Ovary (tissue), 9 donors: ENCODE measurements around the gene JAM3. TPM values are rescaled to one million over a fixed set of nuclear protein-coding genes. Genes with fewer than 3 reads are reported as not detected.
"Not testable (repeated sequence)": the region's sequence is repeated elsewhere in the genome, so short reads cannot be mapped to it uniquely, and the experiment has no call there.

Experiments used
- DNase-seq, 5 donors: peaks; one replicate each; pipeline ENCODE4 v3.0.0-alpha.2; 2019 to 2020
- H3K27ac ChIP-seq, 2 donors: fragments of 200-600 bp; one replicate each; pipeline versions ENCODE4 v1.5.1 to v1.8.0; 2019 to 2022
- H3K27me3 ChIP-seq: fragments of 200-600 bp; one replicate; pipeline ENCODE4 v1.8.0; 2022
- H3K36me3 ChIP-seq: fragments of 200-600 bp; sonication (generic); one replicate; pipeline ENCODE4 v1.5.1; 2019
- H3K4me1 ChIP-seq: one replicate; pipeline ENCODE4 v1.8.1; 2013; ENCODE audit warnings: mild to moderate bottlenecking, moderate library complexity; ENCODE audit not compliant: insufficient read depth
- H3K4me3 ChIP-seq: fragments of 200-600 bp; sonication (generic); one replicate; pipeline ENCODE4 v1.5.1; 2017
- H3K9me3 ChIP-seq, 2 donors: fragments of 200-600 bp in 1 of 2; sonication (generic) in 1 of 2; one replicate each; pipeline versions ENCODE4 v1.5.1 to v1.8.1; 2013 to 2019; ENCODE audit warnings: mild to moderate bottlenecking in 1 of 2, moderate library complexity in 1 of 2
- EP300 ChIP-seq: sonication (generic); formaldehyde crosslinking; IDR thresholded peaks from one replicate; pipeline ENCODE4 v1.6.1; 2017; ENCODE audit warnings: antibody characterized with exemption
- POLR2A ChIP-seq: fragments of 450-650 bp; IDR thresholded peaks from one replicate; pipeline ENCODE4 v1.6.1; 2017; ENCODE audit warnings: antibody characterized with exemption, mild to moderate bottlenecking, moderate library complexity
- WGBS, 3 donors: extraction: QIAGEN DNeasy Blood & Tissue Kit in 1 of 3; methylation state at CpG; one replicate each; pipeline versions ENCODE4 v1.1.5 to v1.1.7; 2013 to 2017; 5-methylcytosine and 5-hydroxymethylcytosine counted together
- intact Hi-C, 4 donors: fragments of 100-400 bp; cut with DNase I; formaldehyde crosslinking; loops; one replicate each; pipeline versions ENCODE4 v1.11.0 to v1.15.1; 2022 to 2023
- polyA plus RNA-seq, 2 donors: library from polyadenylated mRNA; stranded (reverse); fragments of 200-250 nt in 1 of 2; fragments of 350-450 nt in 1 of 2; fragmentation: Illumina TruSeq in 1 of 2; extraction: RNeasy Lipid Tissue Mini Kit (QIAGEN cat#74804) in 1 of 2; gene quantifications; one replicate each; pipeline ENCODE4 v1.2.3, GENCODE V29; 2013 to 2014
- total RNA-seq, 7 donors: library from RNA; depleted of rRNA in 2 of 7; stranded (reverse); fragments of >200 nt in 2 of 7; fragmentation: NEBNext Ultra II Directional in 3 of 7; extraction: Animal tissue kit (Norgen Biotek cat#: 25700) in 3 of 7; gene quantifications; one replicate each; pipeline versions ENCODE4 v1.1.0 to v1.2.4, GENCODE V29; 2016 to 2023
- TF ChIP-seq, protein P1 (sequence below), 3 donors: fragments of 450-650 bp in 2 of 3; fragments of 200-600 bp in 1 of 3; IDR thresholded peaks; one replicate each; pipeline versions ENCODE4 v1.5.1 to v1.8.0; 2016 to 2022; ENCODE audit warnings: antibody characterized with exemption in 3 of 3, mild to moderate bottlenecking in 1 of 3
- donor health status: DM: no; HTN: no; CAD: no; lungs with moderate emphysema.
- donor health status: DM: no; HTN: no; CAD: no.
- donor health status: Bipolar disorder and iron deficiency.
- donor health status: DM: yes; HTN: yes; CAD: no.
- donor health status: DM: no; HTN: no; CAD: no.
- donor health status: DM: yes; HTN: yes; CAD: no.

Gene JAM3
- total and polyA plus RNA-seq, 9 donors, result 32.5 to 95.0 (median 72.3) TPM

DNA sequence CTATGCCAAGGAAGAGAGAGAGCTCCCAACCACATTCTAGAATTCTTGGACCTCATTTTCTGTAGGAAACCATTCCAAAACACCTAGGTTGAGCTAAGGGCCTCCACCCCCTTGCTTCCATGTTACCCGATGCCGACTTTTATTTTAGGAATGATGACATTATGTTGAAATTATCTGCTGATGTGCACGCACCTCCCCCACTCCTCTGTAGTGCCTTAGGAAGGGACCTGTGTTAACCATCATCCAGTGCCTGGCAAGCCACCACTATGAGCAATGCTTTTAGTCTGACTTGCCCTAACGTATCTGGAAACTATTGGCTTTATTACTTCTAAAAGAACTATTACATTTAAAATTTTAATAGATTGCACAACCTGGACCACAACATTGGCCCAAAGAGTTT lies 112.8 kb downstream of the JAM3 start:
- no peak for DNase-seq
- TF ChIP-seq, protein P1, sequence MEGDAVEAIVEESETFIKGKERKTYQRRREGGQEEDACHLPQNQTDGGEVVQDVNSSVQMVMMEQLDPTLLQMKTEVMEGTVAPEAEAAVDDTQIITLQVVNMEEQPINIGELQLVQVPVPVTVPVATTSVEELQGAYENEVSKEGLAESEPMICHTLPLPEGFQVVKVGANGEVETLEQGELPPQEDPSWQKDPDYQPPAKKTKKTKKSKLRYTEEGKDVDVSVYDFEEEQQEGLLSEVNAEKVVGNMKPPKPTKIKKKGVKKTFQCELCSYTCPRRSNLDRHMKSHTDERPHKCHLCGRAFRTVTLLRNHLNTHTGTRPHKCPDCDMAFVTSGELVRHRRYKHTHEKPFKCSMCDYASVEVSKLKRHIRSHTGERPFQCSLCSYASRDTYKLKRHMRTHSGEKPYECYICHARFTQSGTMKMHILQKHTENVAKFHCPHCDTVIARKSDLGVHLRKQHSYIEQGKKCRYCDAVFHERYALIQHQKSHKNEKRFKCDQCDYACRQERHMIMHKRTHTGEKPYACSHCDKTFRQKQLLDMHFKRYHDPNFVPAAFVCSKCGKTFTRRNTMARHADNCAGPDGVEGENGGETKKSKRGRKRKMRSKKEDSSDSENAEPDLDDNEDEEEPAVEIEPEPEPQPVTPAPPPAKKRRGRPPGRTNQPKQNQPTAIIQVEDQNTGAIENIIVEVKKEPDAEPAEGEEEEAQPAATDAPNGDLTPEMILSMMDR (IDR thresholded peaks at IDR 0.05), result no peak
- TF ChIP-seq EP300, result no peak
- TF ChIP-seq POLR2A, result no peak
- intact Hi-C loops, result no loop called here
- no peaks in the 10 kb centered on the region for H3K27me3 ChIP-seq
- no peak overlapping the region for H3K4me3 ChIP-seq
- peaks cover 2% of the 10 kb centered on the region for H3K4me1 ChIP-seq
- H3K27ac ChIP-seq, result no peak overlapping the region
- H3K36me3 ChIP-seq, result no peaks in the 10 kb centered on the region
- H3K9me3 ChIP-seq, result no peaks in the 10 kb centered on the region
- 85 to 90% (median 89%) methylated on average over 4 of the region's 4 CpGs for WGBS, 3 donors

DNA sequence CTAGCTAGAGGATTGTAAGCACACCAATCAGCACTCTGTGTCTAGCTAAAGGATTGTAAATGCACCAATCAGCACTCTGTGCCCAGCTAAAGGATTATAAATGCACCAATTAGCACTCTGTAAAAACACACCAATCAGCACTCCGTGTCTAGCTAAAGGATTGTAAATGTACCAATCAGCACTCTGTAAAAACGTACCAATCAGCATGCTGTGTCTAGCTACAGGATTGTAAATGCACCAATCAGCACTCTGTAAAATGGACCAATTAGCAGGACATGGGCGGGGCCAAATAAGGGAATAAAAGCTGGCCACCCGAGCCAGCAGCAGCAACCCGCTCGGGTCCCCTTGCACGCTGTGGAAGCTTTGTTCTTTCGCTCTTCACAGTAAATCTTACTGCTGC lies 119.2 kb downstream of the JAM3 start:
- intact Hi-C loops, H3K9me3 ChIP-seq, H3K27ac ChIP-seq, H3K4me1 ChIP-seq, H3K27me3 ChIP-seq, H3K36me3 ChIP-seq, H3K4me3 ChIP-seq, DNase-seq: not testable (repeated sequence)
- 95 to 99% (median 98%) methylated on average over 8 of the region's 8 CpGs for WGBS, 3 donors

DNA sequence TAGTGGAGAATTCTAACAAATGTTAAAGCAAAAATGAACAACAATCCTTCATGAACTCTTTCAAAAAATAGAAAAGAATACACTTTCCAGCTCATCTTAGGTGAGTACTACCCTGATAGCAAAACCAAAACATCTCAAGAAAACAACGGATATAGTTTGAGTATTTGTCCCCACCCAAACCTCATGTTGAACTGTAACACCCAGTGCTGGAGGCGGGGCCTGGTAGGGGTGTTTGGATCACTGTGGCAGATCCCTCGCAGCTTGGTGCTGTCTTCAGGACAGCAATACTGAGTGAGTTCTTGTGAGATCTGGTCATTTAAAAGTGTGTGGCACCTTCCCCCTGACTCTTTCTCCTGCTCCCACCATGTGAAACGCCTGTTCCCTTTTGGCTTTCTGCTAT lies 127.9 kb downstream of the JAM3 start:
- H3K4me1 ChIP-seq, result no peaks in the 10 kb centered on the region
- intact Hi-C loops, result no loop called here
- H3K36me3 ChIP-seq, result no peaks in the 10 kb centered on the region
- H3K27ac ChIP-seq, result no peak overlapping the region
- WGBS, 3 donors, result 65 to 74% (median 67%) methylated on average over 4 of the region's 4 CpGs
- no peaks in the 10 kb centered on the region for H3K27me3 ChIP-seq
- DNase-seq, result no peak
- TF ChIP-seq, protein P1 (IDR thresholded peaks at IDR 0.05), result no peak
- TF ChIP-seq EP300, result no peak
- TF ChIP-seq POLR2A, result no peak
- H3K9me3 ChIP-seq, result no peaks in the 10 kb centered on the region
- H3K4me3 ChIP-seq, result no peak overlapping the region

DNA sequence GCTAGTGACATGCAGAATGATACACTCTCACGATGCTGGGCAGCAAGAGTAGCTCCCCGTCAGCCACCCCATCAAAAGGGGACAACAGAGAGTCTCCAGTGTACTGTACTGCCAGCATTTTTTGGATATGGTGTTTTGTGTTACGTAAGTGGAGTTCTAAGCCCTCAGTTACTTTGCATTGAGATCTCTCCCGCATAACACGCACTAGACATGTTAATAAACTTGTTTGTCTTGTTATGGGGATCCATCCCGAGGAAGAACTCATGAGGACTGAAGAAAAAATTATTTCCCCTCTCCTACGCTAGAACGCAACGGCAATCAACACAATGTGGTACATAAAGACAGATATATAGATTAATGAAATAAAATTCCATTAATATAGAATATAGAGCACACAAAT lies 130.7 kb downstream of the JAM3 start:
- no peaks in the 10 kb centered on the region for H3K36me3 ChIP-seq
- intact Hi-C loops, result no loop called here
- no peaks in the 10 kb centered on the region for H3K4me1 ChIP-seq
- H3K9me3 ChIP-seq, result no peaks in the 10 kb centered on the region
- 95 to 98% (median 97%) methylated on average over 9 of the region's 9 CpGs for WGBS, 3 donors
- TF ChIP-seq, protein P1 (IDR thresholded peaks at IDR 0.05), result no peak
- TF ChIP-seq POLR2A, result no peak
- TF ChIP-seq EP300, result no peak
- H3K27ac ChIP-seq, result no peak overlapping the region
- DNase-seq, result no peak
- H3K4me3 ChIP-seq, result no peak overlapping the region
- H3K27me3 ChIP-seq, result no peaks in the 10 kb centered on the region

DNA sequence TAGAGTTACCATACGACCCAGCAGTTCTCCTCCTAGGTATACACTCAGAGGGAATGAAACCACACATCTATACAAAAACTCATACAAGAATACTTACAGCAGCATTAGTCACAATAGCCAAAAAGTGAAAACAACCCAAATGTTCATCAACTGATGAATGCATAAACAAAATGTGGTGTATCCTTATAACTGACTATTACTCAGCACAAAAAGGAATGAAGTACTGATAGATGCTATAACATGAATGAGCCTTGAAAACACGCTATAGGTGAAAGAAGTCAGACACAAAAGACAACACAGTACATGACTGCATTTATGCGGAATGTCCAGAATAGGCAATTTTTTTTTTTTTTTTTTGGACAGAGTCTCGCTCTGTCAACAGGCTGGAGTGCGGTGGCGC lies 131.8 kb downstream of the JAM3 start:
- DNase-seq, result no peak
- WGBS, 3 donors, result 96 to 99% (median 97%) methylated on average over 6 of the region's 6 CpGs

More for the DNA sequence above, 131.8 kb downstream of the JAM3 start:
- no peak for TF ChIP-seq POLR2A
- TF ChIP-seq, protein P1 (IDR thresholded peaks at IDR 0.05), result no peak
- TF ChIP-seq EP300, result no peak
- Histone ChIP-seq H3K4me1 (no peaks in the 10 kb centered on the region), H3K4me3 (no peak overlapping the region), H3K27me3 (no peaks in the 10 kb centered on the region), H3K27ac (no peak overlapping the region), H3K36me3 (no peaks in the 10 kb centered on the region), H3K9me3 (no peaks in the 10 kb centered on the region)
- intact Hi-C loops, result no loop called here

Other genes starting within 250 kb of the JAM3 start
- gene SPATA19, start 223.6 kb upstream of the JAM3 start, total RNA-seq, result not detected
- gene SPATA19, start 223.6 kb upstream of the JAM3 start, polyA plus RNA-seq, result not detected
- gene IGSF9B, start 112.1 kb upstream of the JAM3 start, total RNA-seq, result 10 to 100 TPM in 2 of 7 donors, 1 to 10 TPM in 4, under 1 TPM in 1; 0.48 to 15.4 (median 8.8) TPM
- 1 to 10 TPM; 1.7 to 4.2 TPM for gene IGSF9B, start 112.1 kb upstream of the JAM3 start, polyA plus RNA-seq
- gene NCAPD3, start 154.9 kb downstream of the JAM3 start, total RNA-seq, result 10 to 100 TPM in 2 of 7 donors, 1 to 10 TPM in 5; 6.2 to 12.1 (median 9.9) TPM
- gene NCAPD3, start 154.9 kb downstream of the JAM3 start, polyA plus RNA-seq, result 1 to 10 TPM; 5.8 to 6.7 TPM
- gene VPS26B, start 155.6 kb downstream of the JAM3 start, total RNA-seq, result 10 to 100 TPM; 19.4 to 46.5 (median 36.3) TPM
- gene VPS26B, start 155.6 kb downstream of the JAM3 start, polyA plus RNA-seq, result 10 to 100 TPM; 26.1 to 44.9 TPM
- gene THYN1, start 184.3 kb downstream of the JAM3 start, total RNA-seq, result 10 to 100 TPM; 41.0 to 69.0 (median 51.9) TPM
- gene THYN1, start 184.3 kb downstream of the JAM3 start, polyA plus RNA-seq, result 10 to 100 TPM; 68.4 to 91.8 TPM
- 10 to 100 TPM; 14.4 to 27.5 (median 20.4) TPM for gene ACAD8, start 184.5 kb downstream of the JAM3 start, total RNA-seq
- 10 to 100 TPM; 16.7 to 22.1 TPM for gene ACAD8, start 184.5 kb downstream of the JAM3 start, polyA plus RNA-seq
- under 1 TPM in 4 of 7 donors, not detected in 3; 0.11 to 0.20 (median 0.12) TPM for gene GLB1L3, start 207.3 kb downstream of the JAM3 start, total RNA-seq
- under 1 TPM in 1 of 2 donors, not detected in 1; 0.07 TPM for gene GLB1L3, start 207.3 kb downstream of the JAM3 start, polyA plus RNA-seq